Activated CD8-positive, alpha-beta memory T cell treated with anti-CD3 and anti-CD28 coated beads for 1 hour (primary cell): ENCODE results near the gene TEX50.
"Not testable (repeated sequence)": the region's sequence is repeated elsewhere in the genome, so short reads cannot be mapped to it uniquely, and the experiment has no call there.

Source experiments
- DNase-seq, 2 donors: peaks; one replicate each; pipeline ENCODE4 v3.0.0-alpha.2; 2020; ENCODE audit warnings: low read depth in 1 of 2; ENCODE audit errors: extremely low read depth in 1 of 2

TEX50 gene

GRCh38 chr1:173635116-173635515, at the start of gene TEX50:
TEX50 (plus strand) TSS chr1:173635338; CDS start chr1:173635522, 184 bp downstream.
- DNase-seq, result no peak

- no peak for DNase-seq
These were observed 44.6 kb upstream of the TEX50 start for GRCh38 chr1:173590557-173590956.

DNA sequence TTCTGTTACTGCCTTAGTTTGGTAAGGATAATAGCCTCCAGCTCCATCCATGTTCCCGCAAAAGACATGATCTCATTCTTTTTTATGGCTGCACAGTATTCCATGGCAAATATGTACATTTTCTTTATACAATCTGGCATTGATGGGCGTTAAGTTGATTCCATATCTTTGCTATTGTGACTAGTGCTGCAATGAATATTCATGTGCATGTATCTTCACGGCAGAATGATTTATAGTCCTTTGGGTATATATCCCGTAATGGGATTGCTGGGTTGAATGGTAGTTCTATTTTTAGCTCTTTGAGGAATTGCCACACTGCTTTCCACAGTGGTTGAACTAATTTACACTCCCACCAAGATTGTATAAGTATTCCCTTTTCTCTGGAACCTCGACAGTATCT, 44.0 kb upstream of the TEX50 start:
- not testable (repeated sequence) for DNase-seq

DNA sequence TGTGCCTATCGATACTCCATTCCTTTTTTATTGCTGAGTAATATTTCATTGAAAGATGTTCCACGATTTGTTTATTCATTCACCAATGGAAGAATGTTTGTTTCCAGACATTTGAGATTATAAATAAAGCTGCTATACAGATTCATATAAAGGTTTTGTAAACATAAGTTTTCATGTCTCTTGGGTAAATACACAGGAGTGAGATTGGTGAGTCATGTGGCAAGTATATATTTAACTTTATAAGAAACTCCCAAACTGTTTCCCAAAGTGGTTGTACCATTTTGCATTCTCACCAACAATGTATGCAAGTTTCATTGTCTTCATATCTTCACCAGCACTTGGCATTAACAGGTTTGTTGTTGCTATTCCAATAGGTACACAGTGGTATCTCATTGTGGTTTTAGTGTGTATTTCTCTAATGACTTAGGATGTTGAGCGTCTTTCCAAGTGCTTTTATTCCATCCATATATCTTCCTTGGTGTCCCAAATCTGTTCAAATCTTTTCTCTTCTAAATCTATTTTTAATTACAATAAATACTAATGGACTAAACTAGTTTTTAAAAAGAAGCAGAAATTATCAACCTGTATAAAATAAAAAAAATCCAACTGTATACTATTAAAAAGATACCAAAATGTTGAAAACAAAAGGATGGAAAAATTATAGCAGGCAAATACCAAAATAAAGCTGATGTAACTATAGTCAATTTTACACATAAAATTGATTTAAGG, 38.9 kb upstream of the TEX50 start:
- DNase-seq, result no peak

GRCh38 chr1:173601588-173601987, 33.5 kb upstream of the TEX50 start:
- DNase-seq, result no peak

- no peak for DNase-seq
These were observed 32.0 kb upstream of the TEX50 start, which contains the start of gene SLC9C2 for GRCh38 chr1:173603056-173603591. SLC9C2 (minus strand) TSS chr1:173603072; CDS start chr1:173601776, 1,296 bp downstream.

GRCh38 chr1:173608503-173609216, 26.5 kb upstream of the TEX50 start:
- no peak for DNase-seq

- not testable (repeated sequence) for DNase-seq
These were observed 22.1 kb upstream of the TEX50 start for GRCh38 chr1:173613086-173613485.

DNA sequence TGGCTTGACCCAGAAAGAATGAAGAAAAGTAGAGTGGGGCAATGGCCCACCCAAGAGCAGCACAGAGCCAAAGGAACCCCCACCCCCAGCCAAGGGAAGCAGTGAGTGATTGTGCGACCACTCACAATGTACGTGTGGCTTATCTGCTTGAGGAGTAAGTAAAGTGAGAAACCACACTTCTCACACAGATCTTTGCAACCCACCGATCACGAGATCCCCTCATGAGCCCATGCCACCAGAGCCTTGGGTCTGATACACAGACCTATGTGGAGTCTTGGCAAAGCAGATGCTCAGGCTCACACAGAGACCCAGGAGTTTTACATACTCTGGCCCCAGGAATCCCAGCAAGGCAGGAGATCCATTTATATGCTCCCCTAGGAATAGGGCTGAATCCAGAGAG, 18.3 kb upstream of the TEX50 start:
- no peak for DNase-seq

DNA sequence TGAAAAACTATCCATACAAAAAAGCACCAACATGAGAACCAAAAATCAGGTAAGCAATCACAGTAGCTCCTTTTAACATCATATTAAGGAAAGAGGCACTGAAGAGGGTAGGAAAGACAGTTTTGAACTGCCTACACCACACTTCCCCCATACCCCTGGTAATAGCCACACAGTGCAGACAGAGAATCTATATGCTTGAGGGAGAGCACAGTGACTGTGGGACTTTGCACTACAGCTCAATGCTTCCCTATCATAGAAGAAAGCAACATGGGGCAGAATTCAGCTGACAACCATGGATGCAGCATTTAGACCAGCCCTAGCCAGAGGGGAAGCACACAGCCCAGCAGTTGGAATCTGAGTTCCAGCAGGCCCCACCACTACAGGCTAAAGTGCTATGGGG, 7.9 kb upstream of the TEX50 start:
- DNase-seq, result no peak

GRCh38 chr1:173628888-173629287, 6.2 kb upstream of the TEX50 start:
- no peak for DNase-seq

- not testable (repeated sequence) for DNase-seq
These were observed 2.3 kb downstream of the TEX50 start for GRCh38 chr1:173637236-173638042.

DNA sequence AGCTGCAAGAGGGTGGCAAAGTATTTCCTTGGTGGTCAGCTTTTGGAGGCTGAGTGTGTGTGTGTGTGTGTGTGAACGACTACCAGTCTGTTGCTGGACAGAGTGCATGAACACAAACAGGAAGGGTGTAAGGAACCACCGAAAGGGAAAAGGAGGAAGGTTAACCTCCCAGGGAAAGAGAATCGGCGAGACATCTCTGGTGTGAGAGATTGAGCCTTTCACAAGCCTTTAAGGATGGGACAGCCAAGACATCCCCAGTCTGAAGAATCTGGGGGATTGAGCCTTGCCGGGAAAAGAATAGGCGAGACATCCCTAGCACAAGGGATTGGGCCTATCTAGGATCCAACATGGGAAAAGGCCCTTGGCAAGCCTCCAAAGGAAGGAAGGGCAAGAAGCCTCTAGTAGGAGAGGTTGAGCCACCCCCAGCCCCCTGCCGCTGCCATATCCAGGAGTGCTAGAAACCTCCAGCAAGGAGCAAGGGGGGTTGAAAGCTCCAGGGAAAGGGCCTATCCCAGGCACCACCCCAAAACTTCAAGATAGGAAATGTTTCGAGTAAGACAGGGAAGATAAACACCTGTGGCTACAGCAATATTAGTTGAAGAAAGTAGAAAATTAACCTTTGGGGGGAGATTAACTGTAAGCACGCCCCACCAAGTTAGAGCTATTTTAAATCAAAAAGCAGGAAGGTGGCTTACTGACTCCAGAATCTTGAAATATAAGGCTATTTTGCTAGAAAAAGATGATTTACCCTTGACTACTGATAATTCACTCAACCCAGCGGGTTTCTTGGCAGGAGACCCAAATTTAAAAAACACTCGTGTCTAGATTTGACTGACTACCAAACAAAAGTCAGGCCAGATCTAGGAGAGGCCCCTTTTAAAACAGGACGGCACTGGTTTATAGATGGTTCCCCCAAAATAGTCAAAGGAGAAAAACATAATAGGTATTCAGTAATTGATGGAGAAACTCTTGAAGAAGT, 3.2 kb downstream of the TEX50 start:
- DNase-seq, result no peak

DNA sequence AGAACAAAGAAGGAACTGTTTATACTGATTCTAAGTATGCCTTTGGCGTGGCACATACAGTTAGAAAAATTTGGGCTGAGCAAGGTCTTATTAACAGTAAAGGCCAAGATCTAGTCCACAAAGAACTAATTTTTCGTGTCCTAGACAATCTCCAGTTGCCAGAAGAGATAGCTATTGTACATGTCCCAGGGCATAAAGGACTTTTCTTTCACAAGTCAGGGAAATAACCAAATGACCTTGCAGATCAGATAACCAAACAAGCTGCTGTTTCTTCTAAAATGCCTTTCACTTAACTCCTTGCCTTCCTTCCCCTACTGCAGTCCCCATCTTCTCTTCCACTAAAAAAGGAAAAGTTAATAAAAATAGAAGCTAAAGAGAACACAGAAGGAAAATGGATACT, 4.0 kb downstream of the TEX50 start:
- no peak for DNase-seq

DNA sequence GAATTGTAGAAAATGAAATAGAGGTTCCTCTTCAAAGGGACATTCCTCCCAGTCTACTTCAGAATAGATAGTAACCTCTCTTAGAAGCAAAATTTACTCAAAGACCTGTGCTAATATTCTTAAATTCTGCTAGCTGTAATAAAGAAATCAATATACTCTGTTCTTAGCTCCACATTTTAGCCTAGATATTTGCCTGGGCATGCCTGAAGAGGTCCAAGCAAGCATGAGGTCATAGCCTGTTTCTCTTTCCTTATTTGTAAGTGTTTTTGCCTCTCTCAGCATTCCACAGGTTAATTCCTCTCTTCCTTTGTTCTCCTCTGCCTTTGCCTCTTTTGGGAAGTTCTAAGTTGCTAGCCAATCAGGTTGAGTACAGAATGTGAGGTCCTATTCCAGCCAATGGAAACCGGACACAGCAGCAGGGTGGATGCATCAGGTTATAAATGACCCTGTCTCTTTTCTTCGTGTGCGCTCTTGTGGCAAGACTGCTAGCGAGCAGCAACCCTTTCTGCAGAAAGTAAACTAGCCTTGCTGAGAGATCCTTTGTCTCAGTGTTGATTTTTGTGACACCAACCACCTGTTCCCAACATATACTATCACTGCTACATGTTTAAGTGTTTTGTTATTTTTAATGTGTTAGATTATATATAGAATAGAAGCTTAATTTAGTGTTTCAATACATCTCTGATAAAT, 7.5 kb downstream of the TEX50 start:
- DNase-seq, result not testable (repeated sequence)

- no peak for DNase-seq
These were observed 11.5 kb downstream of the TEX50 start for GRCh38 chr1:173646656-173647055.

DNA sequence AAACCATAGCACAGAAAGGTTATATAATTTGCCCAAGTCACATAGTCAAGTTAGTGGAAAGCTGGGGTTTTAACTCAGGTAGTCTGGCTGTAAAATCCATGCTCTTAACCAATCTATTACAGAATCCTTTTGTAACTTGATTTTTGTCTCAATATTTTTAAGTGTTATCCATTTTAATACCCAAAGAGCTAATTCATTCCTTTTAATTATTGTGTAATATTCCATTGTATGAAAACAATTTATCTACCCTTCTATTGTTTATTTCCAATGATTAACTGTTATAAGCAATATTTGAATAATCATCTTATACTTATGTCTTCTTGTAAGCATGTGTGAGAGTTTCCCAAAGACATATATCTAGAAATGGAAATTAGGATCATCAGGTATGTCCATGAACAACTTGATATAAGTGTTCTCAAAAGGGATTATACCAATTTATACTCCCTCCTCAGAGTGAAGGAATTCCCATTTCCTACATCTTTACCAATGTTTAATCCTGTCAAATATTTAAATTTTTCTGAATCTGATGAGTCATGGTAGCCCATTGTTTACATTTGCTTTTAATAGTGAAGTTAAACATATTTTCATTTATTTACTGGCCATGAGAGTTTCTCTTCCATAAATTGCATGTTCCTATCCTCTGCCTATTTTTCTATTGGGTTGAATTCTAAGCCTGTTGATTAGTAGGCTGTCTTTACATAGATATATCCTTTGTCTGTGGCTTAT, 13.9 kb downstream of the TEX50 start:
- DNase-seq, result no peak

DNA sequence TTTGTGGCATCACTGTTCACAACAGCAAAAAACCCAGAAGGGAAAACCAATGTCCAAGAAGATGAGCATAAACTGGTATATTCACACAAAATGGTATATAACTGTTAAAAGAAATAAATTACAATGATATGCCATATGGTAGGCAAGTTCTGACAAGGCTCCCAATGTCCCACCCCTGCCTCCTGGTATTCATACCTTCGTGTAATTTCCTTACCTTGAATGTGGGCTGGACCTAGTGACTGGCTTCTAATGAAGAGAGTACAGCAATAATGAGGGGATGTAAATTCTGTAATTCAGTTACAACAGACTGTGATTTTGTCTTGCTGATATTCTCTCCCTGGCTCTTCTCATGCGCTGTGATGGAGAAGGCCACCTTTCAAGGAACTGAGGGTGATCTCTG, 25.2 kb downstream of the TEX50 start:
- no peak for DNase-seq

DNA sequence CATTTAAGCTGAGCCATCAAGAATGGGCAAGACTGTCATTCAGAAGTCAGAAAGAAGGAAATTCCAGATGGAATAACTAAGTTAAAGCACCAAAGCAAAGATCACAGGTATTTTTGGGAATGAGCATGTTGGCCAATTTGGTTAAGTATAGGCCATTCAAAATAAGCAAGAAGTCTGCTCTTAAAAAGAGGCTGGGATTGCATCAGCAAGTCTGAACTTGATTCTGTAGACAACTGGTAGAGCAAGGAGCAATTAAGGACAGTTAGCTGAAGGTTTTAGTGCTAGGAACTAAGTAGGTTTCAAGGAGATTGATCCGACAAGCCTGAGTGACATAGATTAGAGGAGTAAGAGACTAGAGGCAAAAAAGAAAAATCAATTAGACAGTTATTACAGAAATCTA, 26.1 kb downstream of the TEX50 start:
- DNase-seq, result no peak
